K562 (cell line): ENCODE results near the gene GPSM3. TPM values are rescaled to one million over a fixed set of nuclear protein-coding genes. Genes with fewer than 3 reads are reported as not detected.

Experiments used
- ARHGAP35 ChIP-seq: fragments of 450-650 bp; IDR thresholded peaks from 2 replicates; pipeline ENCODE4 v1.6.1; 2018; ENCODE audit not compliant: partially characterized antibody
- BDP1 ChIP-seq: IDR thresholded peaks from 3 replicates; pipeline ENCODE4 v1.6.1; 2011; ENCODE audit not compliant: insufficient read length, insufficient read depth
- EHMT2 ChIP-seq: fragments of 450-650 bp; IDR thresholded peaks from 2 replicates; pipeline ENCODE4 v1.6.1; 2018; ENCODE audit warnings: antibody characterized with exemption
- ETV1 ChIP-seq: fragments of 450-650 bp; conservative IDR thresholded peaks from 2 replicates; pipeline ENCODE4 v1.6.1; 2016; ENCODE audit warnings: missing genetic modification characterization, control low read depth, low read depth, missing compliant biosample characterization
- HOMEZ ChIP-seq: fragments of 250-450 bp; sonication (Bioruptor Pico); IDR thresholded peaks from 2 replicates; pipeline ENCODE4 v1.4.0; 2020; ENCODE audit warnings: mild to moderate bottlenecking, moderate library complexity
- HSF4 ChIP-seq: fragments of 250-450 bp; sonication (Bioruptor Pico); IDR thresholded peaks from 2 replicates; pipeline ENCODE4 v2.1.2; 2022; ENCODE audit warnings: mild to moderate bottlenecking, moderate library complexity, borderline replicate concordance
- KLF13 ChIP-seq: fragments of 450-650 bp; IDR thresholded peaks from 2 replicates; pipeline ENCODE4 v1.6.1; 2016; ENCODE audit warnings: missing genetic modification characterization, low read depth, mild to moderate bottlenecking, missing compliant biosample characterization, moderate library complexity, borderline replicate concordance
- MTA2 ChIP-seq: fragments of 450-650 bp; IDR thresholded peaks from 2 replicates; pipeline ENCODE4 v1.6.1; 2016; ENCODE audit warnings: low read depth
- NR2C1 ChIP-seq, 2 experiments: fragments of 450-650 bp; IDR thresholded peaks; 2 replicates each; pipeline ENCODE4 v1.6.1; 2017; ENCODE audit warnings: mild to moderate bottlenecking in 2 of 2, antibody characterized with exemption in 1 of 2, inconsistent platforms in 1 of 2, missing compliant biosample characterization in 1 of 2, missing genetic modification characterization in 1 of 2
- PHTF2 ChIP-seq: fragments of 250-450 bp; sonication (Bioruptor Pico); IDR thresholded peaks from 2 replicates; pipeline ENCODE4 v1.5.0; 2021; ENCODE audit warnings: mild to moderate bottlenecking
- RB1 ChIP-seq: fragments of 450-650 bp; IDR thresholded peaks from 2 replicates; pipeline ENCODE4 v1.6.1; 2017; ENCODE audit warnings: low read depth, mild to moderate bottlenecking
- RBM22 ChIP-seq: fragments of 200-400 bp; formaldehyde crosslinking; IDR thresholded peaks from 2 replicates; pipeline ENCODE4 v1.6.1; 2018; ENCODE audit warnings: low read length, low read depth; ENCODE audit not compliant: poor library complexity, severe bottlenecking
- RBM25 ChIP-seq: fragments of 200-400 bp; formaldehyde crosslinking; IDR thresholded peaks from 2 replicates; pipeline ENCODE4 v1.6.1; 2018; ENCODE audit warnings: low read length, low read depth, moderate library complexity; ENCODE audit not compliant: severe bottlenecking
- TBP ChIP-seq: optimal IDR thresholded peaks from 2 replicates; pipeline ENCODE3; 2011; ENCODE audit warnings: low read depth, low read length, improper control_type of control experiment
- TFE3 ChIP-seq: fragments of 450-650 bp; formaldehyde crosslinking; IDR thresholded peaks from 2 replicates; pipeline ENCODE4 v1.4.0; 2020; ENCODE audit warnings: mild to moderate bottlenecking, mixed read lengths
- TRIM28 ChIP-seq: fragments of 450-650 bp; IDR thresholded peaks from 2 replicates; pipeline ENCODE4 v1.6.1; 2017
- XRCC4 ChIP-seq: IDR thresholded peaks from one replicate; pipeline ENCODE4 v1.6.1; 2011; ENCODE audit not compliant: insufficient read depth, insufficient read length; ENCODE audit errors: extremely low read depth
- ZNF57 ChIP-seq: fragments of 450-650 bp; formaldehyde crosslinking; IDR thresholded peaks from 2 replicates; pipeline ENCODE4 v1.4.0; 2020; ENCODE audit warnings: mild to moderate bottlenecking, moderate library complexity
- polyA plus RNA-seq, 8 experiments: library from polyadenylated mRNA; depleted of rRNA in 4 of 8; stranded (reverse) in 5 of 8; unstranded in 3 of 8; fragments of >200 nt; fragmentation: Nextera tagmentation in 2 of 8; fragmentation: Illumina TruSeq in 1 of 8; extraction: Ambion mirVana in 2 of 8; extraction: Trizol in 1 of 8; gene quantifications; 2 replicates each; pipeline versions ENCODE4 v1.2.1 to v1.2.3, GENCODE V29; 2011 to 2014; ENCODE audit warnings: inconsistent platforms in 1 of 8, missing spikeins in 1 of 8
- total RNA-seq, 7 experiments: library from RNA; depleted of rRNA in 6 of 7; stranded (reverse); fragments of >200 nt in 6 of 7; fragmentation: Illumina TruSeq in 2 of 7; extraction: Trizol in 2 of 7; gene quantifications; 2 replicates each; pipeline versions ENCODE4 v1.2.1 to v1.2.3, GENCODE V29; 2011 to 2021; ENCODE audit warnings: low replicate concordance in 1 of 7
- TF ChIP-seq, protein P1 (sequence below): fragments of 450-650 bp; conservative IDR thresholded peaks from 2 replicates; pipeline ENCODE4 v1.6.1; 2016; ENCODE audit warnings: missing genetic modification characterization, low read depth, mild to moderate bottlenecking, missing compliant biosample characterization, moderate library complexity
- TF ChIP-seq, protein P2 (sequence below): fragments of 250-450 bp; sonication (Bioruptor Pico); IDR thresholded peaks from 2 replicates; pipeline ENCODE4 v1.8.0; 2022; ENCODE audit warnings: moderate library complexity, mild to moderate bottlenecking, inconsistent platforms
- TF ChIP-seq, protein P3 (sequence below): fragments of 250-450 bp; sonication (Bioruptor Pico); IDR thresholded peaks from 2 replicates; pipeline ENCODE4 v1.5.0; 2020; ENCODE audit warnings: mild to moderate bottlenecking

GPSM3 gene
- total and polyA plus RNA-seq, 9 of the 15 experiments (the other 6 are each of a cell fraction or from before 2014, with no cell fraction given) = 5.3 to 42.6 (median 24.4) TPM

- TF ChIP-seq, protein P1, sequence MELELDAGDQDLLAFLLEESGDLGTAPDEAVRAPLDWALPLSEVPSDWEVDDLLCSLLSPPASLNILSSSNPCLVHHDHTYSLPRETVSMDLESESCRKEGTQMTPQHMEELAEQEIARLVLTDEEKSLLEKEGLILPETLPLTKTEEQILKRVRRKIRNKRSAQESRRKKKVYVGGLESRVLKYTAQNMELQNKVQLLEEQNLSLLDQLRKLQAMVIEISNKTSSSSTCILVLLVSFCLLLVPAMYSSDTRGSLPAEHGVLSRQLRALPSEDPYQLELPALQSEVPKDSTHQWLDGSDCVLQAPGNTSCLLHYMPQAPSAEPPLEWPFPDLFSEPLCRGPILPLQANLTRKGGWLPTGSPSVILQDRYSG (tag) = no peak
- TF ChIP-seq RB1 (no peak), ARHGAP35 (peak; percentile 66), MTA2 (peak; percentile 34), EHMT2 (peak; percentile 56; the same call in 1 of the 2 replicates), BDP1 (no peak), RBM22 (no peak), KLF13 (tag) (no peak), ETV1 (tag) (0 out of 2 replicates have a peak, but pooled peaks have one; percentile 34), HSF4 (CRISPR knock-in tag) (no peak), PHTF2 (CRISPR knock-in tag) (no peak), ZNF57 (CRISPR knock-in tag) (0 out of 2 replicates have a peak, but pooled peaks have one; percentile 70), RBM25 (no peak), NR2C1 (IDR thresholded peaks at IDR 0.05) (0 out of 2 replicates have a peak, but pooled peaks have one; percentile 31), NR2C1 (tag; IDR thresholded peaks at IDR 0.05) (no peak), HOMEZ (CRISPR knock-in tag) (no peak), TBP (no peak), XRCC4 (no peak), TRIM28 (peak; percentile 18; the same call in 1 of the 2 replicates), TFE3 (CRISPR knock-in tag) (peak; percentile 25; the same call in 1 of the 2 replicates)
- TF ChIP-seq, protein P2, sequence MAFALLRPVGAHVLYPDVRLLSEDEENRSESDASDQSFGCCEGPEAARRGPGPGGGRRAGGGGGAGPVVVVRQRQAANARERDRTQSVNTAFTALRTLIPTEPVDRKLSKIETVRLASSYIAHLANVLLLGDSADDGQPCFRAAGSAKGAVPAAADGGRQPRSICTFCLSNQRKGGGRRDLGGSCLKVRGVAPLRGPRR (CRISPR knock-in tag) = 0 out of 2 replicates have a peak, but pooled peaks have one; percentile 19
- TF ChIP-seq, protein P3, sequence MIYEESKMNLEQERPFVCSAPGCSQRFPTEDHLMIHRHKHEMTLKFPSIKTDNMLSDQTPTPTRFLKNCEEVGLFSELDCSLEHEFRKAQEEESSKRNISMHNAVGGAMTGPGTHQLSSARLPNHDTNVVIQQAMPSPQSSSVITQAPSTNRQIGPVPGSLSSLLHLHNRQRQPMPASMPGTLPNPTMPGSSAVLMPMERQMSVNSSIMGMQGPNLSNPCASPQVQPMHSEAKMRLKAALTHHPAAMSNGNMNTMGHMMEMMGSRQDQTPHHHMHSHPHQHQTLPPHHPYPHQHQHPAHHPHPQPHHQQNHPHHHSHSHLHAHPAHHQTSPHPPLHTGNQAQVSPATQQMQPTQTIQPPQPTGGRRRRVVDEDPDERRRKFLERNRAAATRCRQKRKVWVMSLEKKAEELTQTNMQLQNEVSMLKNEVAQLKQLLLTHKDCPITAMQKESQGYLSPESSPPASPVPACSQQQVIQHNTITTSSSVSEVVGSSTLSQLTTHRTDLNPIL (CRISPR knock-in tag) = no peak
Observed at GRCh38 chr6:32176476-32177182, 15.8 kb downstream of the GPSM3 start (continued).
